Stimulated activated CD4-positive, alpha-beta T cell treated with anti-CD3 and anti-CD28 coated beads, Interleukin-1b, Interleukin-23, amount 100 ng/mL, for 4 hours (primary cell): ENCODE measurements around the gene OLFM2.
A peak's percentile ranks its signal among the peaks of the same experiment; 100 is the strongest.
"Not testable (repeated sequence)": the region's sequence is repeated elsewhere in the genome, so short reads cannot be mapped to it uniquely, and the experiment has no call there.

ENCODE experiments used
- DNase-seq, 2 donors: peaks; one replicate each; pipeline ENCODE4 v3.0.0-alpha.2; 2020; ENCODE audit warnings: low read depth in 2 of 2

Gene OLFM2

DNA sequence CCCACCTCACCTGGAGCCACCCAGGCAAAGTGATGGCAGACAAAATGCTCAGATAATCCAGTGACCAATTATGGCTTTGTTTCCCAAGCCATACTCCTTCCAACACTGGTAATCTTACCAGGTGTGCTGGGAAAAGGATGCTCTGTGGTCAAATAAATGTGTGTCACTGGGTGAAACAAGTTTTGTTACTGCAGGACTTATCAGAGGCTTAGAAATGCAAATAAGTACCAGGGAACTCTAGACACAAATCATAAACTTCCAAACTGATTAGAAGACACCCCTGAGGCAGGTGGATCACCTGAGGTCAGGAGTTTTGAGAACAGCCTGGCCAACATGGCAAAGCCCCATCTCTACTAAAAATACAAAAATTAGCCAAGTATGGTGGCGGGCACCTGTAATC is 74.8 kb downstream of the OLFM2 start:
- DNase-seq = no peak

DNA sequence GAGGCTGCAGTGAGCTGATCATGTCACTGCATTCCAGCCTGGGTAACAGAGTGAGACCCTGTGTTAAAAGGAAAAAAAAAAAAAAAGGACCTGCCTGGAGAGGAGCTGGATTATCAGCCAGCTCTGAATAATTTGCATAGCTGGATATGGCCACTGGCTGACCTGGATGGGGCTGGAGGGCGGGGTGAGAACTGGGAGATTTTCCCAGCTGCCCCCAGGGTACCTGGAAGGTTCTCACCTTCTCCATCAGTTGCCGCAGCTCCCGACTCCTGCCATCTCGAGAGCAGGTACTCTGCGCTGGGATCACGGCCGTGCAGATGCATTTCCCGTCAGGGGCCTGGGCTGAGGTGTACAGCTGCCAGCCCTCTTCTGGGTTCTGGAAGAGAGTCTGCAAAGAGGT is 75.9 kb downstream of the OLFM2 start:
- no peak for DNase-seq

DNA sequence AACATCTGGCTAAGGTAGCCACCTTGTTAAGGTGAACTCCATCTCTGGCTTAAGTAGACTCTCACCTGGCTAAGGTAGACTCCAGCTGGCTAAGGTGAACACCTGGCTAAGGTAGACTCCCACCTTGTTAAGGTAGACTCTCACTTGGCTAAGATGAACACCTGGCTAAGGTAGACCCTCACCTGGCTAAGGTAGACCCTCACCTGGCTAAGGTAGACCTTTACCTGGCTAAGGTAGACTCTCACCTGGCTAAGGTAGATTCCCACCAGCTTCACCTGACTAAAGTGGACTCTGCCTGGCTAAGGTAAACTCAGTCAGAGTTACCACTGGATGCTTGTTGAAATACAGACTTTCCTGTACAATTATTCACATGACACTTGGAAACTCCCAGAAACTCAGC is 77.5 kb downstream of the OLFM2 start:
- no peak for DNase-seq

DNA sequence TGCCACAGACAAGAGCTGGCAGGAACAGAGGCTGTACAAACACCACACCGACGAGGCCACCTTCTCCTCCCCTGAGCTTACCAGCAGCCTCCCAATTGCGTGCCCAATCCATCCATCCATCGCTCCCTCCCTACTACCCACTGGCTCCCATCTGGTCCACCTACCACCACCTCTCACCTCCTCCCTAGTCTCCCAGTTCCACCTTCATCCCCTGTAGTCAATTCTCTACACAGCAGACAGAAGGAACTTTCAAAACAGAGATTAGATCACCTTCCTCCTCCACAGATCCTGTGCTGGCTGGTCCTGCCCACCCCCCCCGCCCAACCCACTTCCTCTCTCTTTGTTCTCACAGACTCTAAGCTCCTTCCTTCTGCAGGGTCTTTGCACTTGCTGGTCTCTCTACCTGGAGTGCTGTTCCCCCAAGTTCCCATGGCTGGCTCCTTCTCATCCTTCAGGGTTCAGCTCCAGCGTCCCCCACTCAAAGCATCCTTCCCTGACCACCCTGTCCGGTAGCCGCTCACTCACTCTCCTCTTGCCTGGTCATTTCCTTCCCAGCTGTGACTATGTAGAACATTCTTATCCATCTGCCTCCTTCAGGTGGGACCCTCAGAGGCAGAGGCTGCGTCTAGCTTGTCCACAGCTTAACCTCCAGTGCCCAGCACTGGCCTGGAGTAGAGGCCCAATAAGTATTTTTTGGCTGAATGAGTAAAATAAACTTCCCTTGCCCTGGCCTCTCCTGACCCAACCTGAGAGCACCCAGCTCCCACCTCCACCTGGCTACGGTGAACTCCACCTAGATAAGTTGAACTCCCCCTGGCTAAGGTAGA is 78.2 kb downstream of the OLFM2 start:
- DNase-seq = no peak

DNA sequence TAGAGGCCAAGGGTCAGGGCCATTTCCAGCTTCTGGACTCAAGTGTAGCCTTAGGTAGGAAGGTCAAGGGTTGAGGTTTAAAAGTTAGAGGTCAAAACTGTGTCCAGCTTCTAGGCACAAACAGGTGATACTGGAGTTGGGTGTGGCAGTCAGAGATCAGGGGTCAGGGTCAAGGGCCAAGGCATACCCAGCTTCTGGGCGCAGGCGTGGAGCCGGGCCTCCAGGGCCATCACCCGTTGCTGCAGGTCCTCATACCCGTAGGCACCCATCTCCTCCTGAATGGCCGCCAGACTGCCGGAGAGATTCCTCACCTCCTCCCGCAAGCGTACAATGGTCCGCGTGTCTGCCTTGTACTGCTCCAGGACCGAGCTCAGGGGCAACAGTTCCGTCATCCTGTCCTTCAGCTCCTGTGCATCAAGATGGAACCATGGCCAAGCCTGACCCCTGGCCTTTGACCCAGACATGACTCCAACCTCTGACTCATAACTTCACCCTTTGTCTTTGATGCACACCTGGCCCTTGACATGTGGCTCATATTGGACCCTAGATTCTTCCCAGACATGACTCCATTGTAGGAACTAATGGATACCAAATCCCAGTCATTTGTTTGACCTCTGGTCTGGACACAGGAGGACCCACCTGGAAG is 79.1 kb downstream of the OLFM2 start:
- DNase-seq = no peak

DNA sequence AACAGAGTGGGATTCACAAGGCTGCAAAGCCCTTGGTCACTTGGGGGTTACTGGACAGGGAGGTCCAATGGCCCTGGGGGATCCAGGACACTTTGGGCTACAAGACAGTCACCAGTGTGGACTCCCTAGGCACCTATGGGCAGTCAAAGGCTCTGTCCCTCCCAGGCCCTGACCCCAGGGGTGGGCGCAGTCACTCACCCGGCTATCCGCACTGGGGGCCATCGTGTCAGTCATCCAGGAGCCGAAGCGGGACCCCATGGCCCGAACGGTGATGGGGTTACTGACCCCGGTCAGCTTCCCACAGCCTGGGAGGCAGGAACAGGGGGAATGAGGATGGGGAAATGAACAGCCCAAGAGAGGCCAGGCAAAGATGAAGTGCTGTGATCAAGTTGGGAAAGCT is 79.7 kb downstream of the OLFM2 start:
- DNase-seq = no peak

DNA sequence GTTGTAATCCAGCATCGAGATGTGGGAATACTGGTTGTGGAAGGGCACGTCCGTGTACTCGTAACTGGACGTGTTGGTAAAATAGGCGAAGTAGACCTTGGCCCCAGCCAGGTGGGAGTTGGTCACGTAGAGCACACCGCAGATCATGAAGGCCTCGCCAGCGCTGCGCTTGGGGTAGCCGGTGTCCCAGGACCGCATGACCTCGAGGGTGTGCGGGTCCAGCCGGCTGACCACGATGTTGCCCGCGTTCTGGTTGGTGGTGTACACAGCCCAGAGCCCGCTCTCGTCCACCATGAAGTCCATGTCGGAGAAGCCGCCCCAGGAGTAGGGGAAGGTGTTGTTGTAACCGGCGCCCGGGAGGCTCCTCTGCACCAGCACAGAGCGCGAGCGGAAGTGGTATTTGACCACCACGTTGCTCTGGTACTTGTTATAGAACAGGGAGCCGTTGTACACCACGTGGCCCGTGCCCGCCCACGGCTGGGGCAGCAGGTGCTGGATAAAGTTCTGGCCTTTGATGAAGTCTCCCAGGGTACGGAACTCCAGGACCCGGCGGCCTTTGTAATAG is 82.0 kb downstream of the OLFM2 start:
- DNase-seq = no peak

DNA sequence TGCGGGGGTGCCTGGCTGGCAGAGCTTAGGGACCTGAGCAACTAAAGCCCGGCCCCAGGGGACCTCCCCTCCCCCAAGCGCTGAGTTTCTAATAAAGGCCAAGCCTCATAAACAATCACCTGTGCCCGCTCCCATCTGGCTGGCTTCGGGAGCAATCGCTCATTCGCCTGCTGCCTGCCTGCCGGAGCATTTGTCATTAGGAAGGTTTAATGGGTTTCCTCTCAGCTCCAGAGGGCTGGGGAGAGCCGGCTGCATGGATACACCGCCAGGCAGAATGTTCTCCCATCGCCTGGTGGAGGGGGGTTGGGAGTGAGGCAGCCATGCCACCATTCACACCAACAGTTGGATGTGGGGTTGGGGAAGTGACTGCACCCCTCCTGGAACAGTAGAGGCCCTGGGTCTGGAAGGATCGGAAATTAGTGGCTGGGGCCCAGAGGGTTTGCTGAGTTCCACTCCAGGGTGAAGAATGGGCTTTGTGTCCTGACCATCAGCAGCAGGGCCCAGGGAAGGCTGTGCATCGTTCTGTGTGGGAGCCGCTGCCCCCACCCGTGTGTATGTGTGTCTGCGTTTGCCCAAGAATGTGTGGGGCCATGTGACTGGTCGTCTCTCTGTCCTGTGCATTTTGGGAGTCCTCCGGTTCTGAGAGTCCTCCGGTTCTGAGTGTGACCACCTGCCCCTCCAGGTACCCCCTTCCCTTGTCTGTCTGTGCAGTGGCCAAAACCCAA is 85.9 kb downstream of the OLFM2 start:
- DNase-seq = no peak

DNA sequence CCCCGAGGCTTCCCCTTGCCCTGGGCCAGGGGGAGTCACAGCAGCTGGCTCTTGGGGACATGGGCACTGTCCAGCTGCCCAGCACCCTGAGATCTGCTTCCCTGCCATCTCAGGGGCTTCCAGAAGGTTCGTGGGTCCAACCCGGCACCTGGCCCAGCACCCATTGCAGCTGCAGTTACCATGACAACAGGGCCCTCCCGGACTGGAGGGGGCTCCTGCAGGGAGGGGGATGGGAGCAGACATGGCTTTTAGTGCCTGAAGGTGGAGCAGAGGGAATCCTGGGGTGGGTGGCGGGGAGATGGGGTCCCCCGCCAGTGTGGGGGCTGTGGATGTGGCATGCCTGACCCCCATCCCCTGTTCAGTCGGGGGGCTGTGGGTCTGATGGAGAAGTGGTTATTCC is 86.5 kb downstream of the OLFM2 start:
- DNase-seq = no peak

DNA sequence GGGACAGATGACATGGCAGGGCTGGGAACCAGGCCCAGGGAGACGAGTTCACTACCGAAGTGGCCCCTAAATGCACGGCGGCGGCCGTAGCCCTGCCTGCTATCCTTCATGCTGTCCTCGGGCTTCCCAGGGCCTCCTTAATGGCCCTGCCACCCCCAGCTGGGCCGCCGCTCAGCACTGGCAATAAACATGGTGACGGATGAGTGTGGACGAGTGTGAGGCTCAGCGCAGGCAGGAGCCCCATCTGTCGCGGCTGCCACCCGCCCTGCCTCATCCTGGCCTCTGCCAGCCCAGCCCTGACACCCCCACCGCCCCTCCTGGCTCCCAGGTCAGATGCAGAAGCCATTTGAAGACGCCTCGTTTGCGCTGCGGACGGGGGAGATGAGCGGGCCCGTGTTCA is 87.6 kb downstream of the OLFM2 start:
- no peak for DNase-seq

DNA sequence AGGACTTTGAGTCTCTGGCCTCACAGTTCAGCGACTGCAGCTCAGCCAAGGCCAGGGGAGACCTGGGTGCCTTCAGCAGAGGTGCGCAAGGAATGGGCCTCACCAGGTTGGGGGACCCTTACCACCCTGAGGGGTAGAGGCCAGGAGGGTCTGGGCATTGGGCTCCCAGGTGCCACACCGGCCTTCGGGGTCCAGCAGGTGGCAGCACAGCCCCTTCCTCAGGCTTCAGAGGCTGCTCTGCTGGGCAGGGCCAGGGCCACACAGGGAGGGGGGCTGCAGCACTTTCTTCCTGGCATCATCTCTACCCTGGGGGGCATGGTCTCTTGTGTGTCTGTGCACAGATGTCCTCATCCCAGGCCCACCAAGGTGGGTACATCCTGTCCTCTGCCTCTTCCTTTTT is 88.3 kb downstream of the OLFM2 start:
- DNase-seq = peak; percentile 17 to 25

DNA sequence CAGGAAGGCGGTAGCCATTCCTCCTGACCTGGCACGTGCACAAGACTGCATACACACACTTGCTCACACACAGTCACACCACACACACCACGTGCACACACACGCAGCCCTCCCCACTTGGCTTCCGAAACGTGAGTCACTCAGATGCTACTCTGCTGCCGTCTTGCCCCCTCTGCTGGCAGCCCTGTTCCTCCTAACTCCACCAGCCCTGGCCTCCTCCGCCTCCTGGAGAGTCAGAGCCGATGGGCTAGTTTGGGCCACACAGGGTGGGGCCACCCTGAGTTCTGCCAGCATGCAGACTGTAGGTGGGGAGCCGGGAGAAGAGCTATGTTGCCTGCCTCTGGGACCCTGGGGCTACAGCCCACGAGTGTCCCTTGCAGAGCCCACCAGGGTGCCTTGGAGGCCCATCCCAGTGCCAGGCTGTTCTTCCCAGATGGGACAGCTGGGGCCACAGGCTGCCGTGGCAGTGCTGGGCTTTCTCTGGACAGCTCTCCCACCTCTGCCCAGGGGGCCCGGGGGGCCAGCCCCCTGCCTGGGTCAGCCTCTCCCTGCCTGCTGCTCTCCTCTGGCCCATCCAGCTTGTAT is 89.1 kb downstream of the OLFM2 start:
- DNase-seq = peak; percentile 27 to 41

DNA sequence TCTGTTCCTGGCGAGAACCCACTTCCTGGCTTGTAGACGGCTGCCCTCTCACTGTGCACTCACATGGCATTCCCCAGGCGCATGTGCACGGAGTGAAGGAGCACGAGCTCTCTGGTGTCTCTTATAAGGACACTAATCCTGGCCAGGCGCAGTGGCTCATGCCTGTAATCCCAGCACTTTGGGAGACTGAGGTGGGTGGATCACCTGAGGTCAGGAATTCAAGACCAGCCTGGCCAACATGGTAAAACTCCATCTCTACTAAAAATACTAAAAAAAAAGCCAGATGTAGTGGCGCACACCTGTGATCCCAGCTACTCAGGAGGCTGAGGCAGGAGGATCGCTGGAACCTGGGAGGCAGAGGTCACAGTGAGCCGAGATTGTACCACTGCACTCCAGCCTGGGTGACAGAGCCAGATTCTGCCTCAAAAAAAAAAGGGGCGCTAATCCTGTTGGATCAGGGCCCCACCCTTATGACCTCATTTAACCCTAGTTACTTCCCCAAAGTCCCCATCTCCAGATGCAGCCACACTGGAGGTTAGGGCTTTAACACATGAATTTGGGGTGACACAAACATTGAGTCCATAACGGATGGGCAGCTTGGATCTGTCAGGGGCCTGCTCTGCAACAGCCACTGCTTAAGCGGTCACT is 92.6 kb downstream of the OLFM2 start:
- DNase-seq = not testable (repeated sequence)

DNA sequence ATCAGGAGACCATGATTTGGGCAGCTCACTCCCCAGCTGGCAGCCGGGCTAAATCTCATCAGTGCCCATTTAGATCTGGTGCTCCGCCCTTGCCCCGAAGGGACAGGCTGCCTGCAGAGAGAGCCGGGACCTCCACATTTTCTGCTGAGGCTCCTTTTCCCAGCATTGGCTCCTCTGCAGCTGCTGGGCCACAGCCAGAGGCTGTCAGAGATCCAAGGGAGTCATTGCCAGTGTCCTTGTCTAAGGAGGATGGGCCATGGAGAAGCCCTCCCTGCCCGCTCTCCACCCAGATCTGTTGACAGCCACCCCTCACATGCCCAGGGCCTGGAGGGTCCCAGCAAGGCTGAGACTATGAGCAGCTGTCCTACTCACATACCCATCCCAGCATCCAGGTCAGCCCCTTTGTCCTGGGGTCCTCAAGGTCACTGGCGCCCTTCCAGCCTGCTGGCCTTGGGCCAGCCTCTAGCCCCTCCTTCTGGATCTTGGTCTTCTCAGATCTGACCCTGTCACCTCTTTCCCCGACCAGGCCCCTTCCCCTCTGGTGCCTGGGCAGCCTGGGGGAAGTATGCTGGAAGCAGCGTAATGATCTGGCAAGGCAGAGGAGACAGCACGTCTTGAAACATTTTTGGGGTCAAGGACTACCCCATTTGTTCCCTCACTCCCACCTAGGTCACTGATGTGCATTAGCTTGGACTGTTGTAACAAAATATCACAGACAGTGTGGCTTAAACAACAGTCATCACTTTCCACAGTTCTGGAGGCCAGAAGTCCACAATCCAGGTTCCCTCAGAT is 93.3 kb downstream of the OLFM2 start:
- DNase-seq = no peak

DNA sequence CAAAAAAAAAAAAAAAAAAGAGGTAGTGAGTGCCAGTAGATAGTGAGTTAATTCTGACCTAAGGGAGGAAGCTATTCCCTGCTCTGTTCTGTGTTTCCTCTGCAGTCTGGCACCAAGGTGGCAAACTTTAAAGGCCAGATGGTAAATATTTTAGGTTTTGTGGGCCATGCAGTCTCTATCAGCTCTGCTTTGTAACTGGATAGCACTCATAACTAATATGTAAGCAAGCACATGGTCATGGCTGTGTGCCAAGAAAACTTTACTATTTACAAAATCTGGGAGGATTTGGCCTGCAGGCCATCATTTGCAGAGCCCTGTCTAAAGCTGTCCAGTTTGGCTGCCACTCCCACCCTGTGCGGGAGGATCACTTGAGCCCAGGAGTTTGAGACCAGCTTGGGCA is 96.9 kb downstream of the OLFM2 start:
- no peak for DNase-seq

DNA sequence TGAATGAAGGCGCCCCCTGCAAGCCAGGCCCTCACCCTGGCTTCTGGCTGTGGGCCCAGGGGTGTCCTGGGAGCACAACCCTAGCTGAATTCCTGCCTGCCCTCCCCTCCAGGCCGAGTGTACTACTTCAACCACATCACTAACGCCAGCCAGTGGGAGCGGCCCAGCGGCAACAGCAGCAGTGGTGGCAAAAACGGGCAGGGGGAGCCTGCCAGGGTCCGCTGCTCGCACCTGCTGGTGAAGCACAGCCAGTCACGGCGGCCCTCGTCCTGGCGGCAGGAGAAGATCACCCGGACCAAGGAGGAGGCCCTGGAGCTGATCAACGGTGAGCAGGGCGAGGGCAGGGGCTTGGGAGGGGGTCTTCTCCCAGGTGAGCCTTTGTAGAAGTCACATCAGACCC is 98.0 kb downstream of the OLFM2 start:
- no peak for DNase-seq

DNA sequence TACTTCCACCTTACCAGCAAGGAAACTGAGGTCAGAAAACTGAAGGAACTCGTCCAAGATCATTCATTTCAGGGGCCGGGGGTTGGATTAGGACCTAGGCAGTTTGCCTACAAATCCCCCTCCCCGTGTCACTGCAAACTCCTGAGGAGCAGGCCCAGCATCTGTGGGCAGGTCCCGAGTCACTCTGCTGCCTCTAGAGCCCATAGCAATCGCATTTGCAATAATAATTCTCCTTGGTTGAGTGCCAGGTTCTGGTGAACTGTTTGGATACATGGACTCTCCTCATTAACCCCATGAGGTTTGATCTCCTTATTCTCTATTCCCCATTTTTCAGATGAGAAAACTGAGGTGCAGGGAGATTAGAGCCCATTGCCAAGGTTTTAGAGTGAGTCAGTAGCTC is 100.3 kb downstream of the OLFM2 start:
- DNase-seq = no peak

DNA sequence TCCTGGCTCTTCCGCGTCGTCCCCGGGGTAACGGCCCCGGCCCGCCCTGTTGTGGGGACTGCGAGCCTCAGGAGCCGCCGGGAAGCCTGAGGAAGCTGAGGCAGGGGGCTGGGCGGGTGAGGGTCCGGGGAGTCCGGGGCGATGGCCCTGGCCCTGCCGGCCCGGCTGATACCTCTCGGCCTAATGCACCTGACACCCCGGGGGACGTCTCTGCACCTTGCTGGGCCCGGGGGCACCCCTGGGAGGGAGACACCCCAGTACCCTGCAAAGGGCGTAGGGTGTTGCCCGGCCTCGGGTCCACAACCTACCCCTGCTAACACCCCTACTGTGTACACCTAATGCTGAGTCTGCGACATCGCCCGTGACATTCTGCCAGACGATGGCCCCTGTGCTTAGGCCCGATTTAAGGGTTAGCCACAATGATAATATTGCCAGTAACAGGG is 100.8 kb downstream of the OLFM2 start:
- no peak for DNase-seq

DNA sequence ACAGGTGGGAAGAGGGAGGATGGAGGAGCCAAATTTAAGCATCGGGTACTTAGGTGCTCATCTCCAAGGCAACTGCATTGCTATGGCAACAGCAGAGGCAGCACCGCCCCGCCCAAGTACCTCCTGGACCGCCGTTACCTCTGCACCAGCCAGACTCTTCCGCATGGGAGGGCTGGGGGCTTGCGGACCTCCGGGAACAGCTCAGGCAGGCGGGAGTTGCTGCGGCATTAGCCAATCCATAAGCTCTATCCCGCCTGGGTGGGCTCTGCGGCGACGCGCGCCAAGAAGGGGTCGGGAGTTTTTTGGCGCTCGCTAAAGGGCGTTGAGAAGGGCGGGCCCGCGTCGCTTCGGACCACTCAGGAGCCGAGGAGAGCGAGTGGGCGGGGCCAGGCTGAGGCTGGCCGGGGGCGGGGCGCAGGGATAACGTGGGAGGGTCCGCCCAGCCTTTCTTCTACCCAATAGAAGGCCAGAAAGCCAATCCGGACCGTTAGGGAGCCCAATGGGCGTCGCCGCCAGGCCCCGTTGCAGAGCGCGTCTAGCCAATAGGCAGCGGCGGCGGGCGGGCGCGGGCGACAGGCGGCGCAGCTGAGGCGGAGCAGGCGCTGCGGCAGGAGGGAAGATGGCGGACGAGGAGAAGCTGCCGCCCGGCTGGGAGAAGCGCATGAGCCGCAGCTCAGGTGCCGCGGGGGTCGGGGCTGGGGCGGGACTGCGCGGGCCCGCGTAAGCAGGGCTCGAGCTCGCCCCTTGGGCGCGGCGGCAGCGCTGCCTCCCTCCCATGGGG is 101.4 kb downstream of the OLFM2 start, which contains the start of gene PIN1:
Gene PIN1 (plus strand): TSS at position 593 of the 781 bp plus-strand sequence. CDS start 27 bp downstream, at position 620.
- peak; percentile 99 for DNase-seq

DNA sequence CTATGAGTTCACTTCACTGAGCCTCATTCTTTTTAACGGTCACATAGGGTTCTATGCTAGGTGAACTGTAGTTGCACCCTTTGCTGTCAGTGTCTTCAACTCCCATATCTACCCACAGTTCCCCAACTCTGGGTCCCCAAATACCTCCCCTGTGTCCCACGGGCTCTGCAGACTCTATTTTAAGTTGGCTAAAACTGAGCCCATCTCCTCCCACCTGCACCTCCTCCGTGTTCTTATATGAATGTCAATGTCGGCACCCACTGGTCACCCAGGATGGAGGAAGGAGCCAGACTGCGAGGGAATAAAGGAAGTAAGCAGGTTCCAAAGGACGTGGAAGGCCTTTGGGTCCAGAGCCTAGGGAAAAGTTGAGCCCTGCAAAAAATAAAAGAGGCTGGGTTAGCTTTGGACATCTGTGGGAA is 102.0 kb downstream of the OLFM2 start:
- no peak for DNase-seq
